ENCODE data around the gene CCL4.
"Not testable (repeated sequence)": the region's sequence is repeated elsewhere in the genome, so short reads cannot be mapped to it uniquely, and the experiment has no call there.

CCL4 gene

DNA sequence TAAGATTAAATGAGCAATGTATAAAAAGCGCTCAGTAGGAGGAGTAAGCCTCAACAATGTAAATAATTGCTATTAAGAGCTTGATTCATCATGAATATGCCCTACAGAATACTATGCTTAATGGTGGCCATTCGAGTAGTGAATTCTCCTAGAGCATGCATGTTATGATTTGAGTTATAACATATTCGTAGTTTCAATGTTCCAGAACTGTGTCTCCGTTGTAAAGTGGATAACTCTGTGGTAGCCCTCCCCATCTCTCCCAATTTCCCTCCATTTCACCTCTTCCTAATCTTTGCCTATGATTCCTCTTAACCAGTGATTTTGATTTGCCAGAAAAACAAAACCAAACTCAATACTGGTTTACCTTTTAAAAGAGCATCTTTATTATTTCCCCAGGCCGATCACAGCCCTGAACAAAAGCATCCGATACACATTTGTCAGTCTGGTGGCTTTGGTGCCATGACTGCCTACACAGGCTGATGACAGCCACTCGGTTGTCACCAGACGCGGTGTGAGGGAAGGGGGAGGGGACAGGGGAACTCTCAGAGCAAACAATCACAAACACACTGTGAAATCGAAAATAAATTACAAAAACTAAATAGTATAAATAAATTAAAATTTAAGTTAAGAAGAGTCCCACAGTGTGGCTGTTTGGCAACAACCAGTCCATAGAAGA, 15.6 kb upstream of the CCL4 start:
- not testable (repeated sequence) for DNase-seq (ENCODE audit: low read depth, low spot score)

DNA sequence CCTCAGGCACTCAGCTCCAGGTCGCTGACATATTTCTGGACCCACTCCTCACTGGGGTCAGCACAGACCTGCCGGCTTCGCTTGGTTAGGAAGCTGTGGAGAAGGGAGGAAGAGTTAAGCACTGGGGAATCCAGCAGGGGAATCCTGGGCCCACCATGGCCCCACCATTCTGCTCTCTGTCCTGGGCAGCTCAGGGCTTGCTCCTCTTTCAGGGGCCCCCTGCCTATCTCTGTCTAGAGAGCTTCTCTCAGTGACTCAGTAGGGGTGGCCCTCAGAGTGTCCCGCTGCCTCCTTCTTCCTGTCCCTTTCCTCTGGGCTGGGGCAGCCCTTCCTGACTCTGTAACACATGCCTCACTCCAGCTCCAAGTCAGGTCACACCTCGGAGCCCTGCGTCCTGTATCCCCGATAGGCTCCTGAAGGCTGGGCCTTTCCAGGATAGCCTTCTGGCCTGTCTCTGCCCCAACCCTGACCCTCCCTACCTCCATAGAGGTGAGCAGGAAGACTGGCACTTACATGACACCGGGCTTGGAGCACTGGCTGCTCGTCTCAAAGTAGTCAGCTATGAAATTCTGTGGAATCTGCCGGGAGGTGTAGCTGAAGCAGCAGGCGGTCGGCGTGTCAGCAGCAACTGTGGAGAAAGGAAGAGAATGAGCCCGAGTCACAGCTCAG, 14.8 kb upstream of the CCL4 start:
- DNase-seq (ENCODE audit: low read depth, low spot score): no peak

- DNase-seq (ENCODE audit: low read depth, low spot score): no peak
Measured at GRCh38 chr17:36089339-36089865, 14.2 kb upstream of the CCL4 start.

GRCh38 chr17:36089888-36090836, 13.5 kb upstream of the CCL4 start, which contains the start of gene CCL3:
TSS of gene CCL3 (minus strand) at chr17:36090143. CDS start at chr17:36090058, 85 bp downstream.
- no peak for DNase-seq (ENCODE audit: low read depth, low spot score)

GRCh38 chr17:36092230-36092629, 11.4 kb upstream of the CCL4 start:
- no peak for DNase-seq (ENCODE audit: low read depth, low spot score)

GRCh38 chr17:36092715-36093114, 10.9 kb upstream of the CCL4 start:
- not testable (repeated sequence) for DNase-seq (ENCODE audit: low read depth, low spot score)

- DNase-seq (ENCODE audit: low read depth, low spot score): no peak
Measured at GRCh38 chr17:36094232-36094631, 9.4 kb upstream of the CCL4 start.

- no peak for DNase-seq (ENCODE audit: low read depth, low spot score)
Measured at GRCh38 chr17:36094746-36095145, 8.9 kb upstream of the CCL4 start.

- DNase-seq (ENCODE audit: low read depth, low spot score): no peak
Measured at GRCh38 chr17:36095992-36096391, 7.6 kb upstream of the CCL4 start.

DNA sequence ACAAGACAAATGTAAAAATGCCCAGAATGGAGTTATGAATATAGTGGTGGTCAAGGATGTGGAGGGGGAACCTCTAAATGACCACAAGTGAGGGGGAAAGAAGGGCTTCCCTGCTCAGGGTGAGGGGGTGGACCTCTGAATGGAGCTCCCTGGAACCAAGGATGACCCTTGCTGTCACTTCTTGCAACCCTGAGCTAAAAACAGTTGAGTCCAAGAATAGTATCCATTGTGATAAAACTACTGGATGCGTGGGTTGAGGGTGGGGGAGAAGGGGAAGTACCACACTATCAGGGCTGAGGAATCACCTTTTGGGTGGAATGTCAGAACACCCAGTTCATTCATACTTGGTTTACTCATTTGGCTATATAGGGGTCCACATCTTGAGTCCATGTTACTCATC, 4.6 kb upstream of the CCL4 start:
- not testable (repeated sequence) for DNase-seq (ENCODE audit: low read depth, low spot score)

- DNase-seq (ENCODE audit: low read depth, low spot score): not testable (repeated sequence)
Measured at GRCh38 chr17:36104246-36104645, 619 bp downstream of the CCL4 start.

DNA sequence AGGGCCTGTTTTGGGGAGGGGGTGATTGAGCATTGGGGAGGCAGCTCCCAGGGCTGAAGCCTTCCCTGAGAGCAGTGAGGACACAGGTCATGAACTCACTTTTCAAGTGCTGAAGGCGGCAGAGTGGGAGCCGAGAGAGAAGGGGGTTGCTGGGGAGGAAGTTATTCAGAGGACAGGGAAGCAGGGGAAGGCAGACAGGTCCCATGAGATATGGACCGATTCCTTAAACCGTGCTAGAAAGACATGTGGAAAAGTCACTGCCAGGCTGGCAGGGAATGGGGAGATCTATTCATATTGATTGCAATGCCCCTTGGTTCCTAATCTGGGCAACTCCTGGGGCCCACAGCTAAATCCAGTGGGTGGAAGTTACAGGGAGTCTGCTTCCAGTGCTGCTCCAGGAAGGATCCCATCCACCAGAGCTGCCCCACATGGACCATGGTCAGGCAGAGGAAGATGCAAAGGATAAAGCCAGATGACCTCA, 1.1 kb downstream of the CCL4 start:
- no peak for DNase-seq (ENCODE audit: low read depth, low spot score)

- DNase-seq (ENCODE audit: low read depth, low spot score): no peak
Measured at GRCh38 chr17:36105781-36106492, 2.3 kb downstream of the CCL4 start.

GRCh38 chr17:36106493-36106835, 2.8 kb downstream of the CCL4 start:
- no peak for DNase-seq (ENCODE audit: low read depth, low spot score)

DNA sequence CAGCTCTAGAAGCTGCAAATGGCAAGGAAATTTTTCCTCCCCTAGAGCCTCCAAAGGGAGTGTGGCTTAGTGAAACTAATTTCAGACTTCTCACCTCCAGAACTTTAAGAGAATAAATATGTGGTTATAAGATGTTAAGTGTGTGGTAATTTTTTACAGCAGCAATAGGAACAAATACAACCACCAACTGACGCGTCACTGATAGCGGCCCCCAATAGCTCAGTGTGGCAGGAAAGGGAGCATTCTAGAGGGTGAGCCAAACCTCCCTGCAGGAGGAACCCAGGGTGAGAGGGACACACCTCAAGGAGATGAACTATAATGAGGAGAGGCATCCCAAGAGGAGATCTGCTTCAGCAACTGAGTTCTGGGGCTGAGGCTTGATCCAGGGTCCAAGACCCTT, 4.0 kb downstream of the CCL4 start:
- DNase-seq (ENCODE audit: low read depth, low spot score): no peak

DNA sequence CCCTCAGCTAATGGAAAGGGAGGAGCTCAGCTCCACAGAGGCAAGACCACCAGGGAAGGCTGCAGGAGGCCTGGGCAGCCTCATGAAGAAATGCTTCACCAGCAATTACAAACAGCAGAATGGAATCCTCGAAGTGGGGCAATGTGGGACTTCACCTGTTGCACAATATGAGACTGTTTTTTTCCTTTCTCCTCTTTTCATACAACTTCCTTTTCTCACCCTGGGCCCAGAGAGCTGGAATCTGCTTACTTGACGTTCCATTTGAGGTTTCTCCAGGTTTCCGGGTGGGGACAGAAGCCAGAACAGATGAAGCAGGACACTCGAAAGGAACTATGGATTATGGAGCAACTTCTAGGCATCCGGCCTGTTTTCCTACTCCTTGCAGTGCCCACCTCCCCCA, 4.6 kb downstream of the CCL4 start:
- DNase-seq (ENCODE audit: low read depth, low spot score): not testable (repeated sequence)

GRCh38 chr17:36111068-36111490, 7.5 kb downstream of the CCL4 start:
- DNase-seq (ENCODE audit: low read depth, low spot score): no peak

DNA sequence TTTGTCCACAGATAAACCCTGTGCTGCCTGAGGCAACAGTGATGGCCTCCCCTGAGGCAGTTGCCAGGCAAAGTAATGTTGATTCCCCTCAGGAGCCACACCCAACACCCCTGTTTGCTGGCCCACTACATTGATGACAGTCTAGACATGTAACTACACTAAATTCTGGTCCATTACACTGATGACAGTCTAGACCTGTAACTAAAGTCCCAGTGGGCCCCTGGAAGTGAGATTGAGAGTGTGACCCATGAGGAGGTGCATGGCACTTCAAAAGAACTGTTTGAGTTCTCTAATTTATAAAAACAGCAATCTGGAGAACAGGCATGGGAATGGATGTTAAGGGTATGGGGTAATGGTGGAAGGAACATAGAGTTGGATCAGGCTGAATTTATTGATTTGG, 8.9 kb downstream of the CCL4 start:
- no peak for DNase-seq (ENCODE audit: low read depth, low spot score)

GRCh38 chr17:36113131-36113530, 9.5 kb downstream of the CCL4 start:
- not testable (repeated sequence) for DNase-seq (ENCODE audit: low read depth, low spot score)

GRCh38 chr17:36114971-36115648, 11.5 kb downstream of the CCL4 start:
- DNase-seq (ENCODE audit: low read depth, low spot score): not testable (repeated sequence)

DNA sequence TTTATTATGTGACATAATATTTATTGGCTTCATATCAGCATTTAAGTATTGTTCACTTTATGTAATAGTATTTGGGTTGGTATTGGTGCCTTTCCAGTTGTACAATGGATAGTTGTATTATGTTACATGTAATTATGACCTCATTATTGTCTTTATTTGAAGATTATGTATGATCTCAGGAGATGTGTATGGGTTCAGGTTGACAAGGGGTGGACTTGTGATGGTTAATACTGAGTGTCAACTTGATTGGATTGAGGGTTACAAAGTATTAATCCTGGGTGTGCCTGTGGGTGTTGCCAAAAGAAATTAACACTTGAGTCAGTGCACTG, 12.0 kb downstream of the CCL4 start:
- DNase-seq (ENCODE audit: low read depth, low spot score): not testable (repeated sequence)
